Activated T-helper 1 cell treated with anti-CD3 and anti-CD28 coated beads, Interleukin-12 subunit alpha, Interleukin-12 subunit beta, Interleukin-2, Interleukin-4 antibody, amounts not matched to agents 30 ng/mL and 10 ng/mL and 1 ng/mL, durations not matched to agents 14 hours and 24 hours and 36 hours (primary cell): ENCODE data around the gene MZB1. TPM values are rescaled to one million over a fixed set of nuclear protein-coding genes. Genes with fewer than 3 reads are reported as not detected.
A peak's percentile ranks its signal among the peaks of the same experiment; 100 is the strongest.

Experiments
- DNase-seq: peaks from one replicate; pipeline ENCODE4 v3.0.0; 2021; ENCODE audit warnings: low spot score
- H3K27ac Mint-ChIP-seq: one replicate; pipeline ENCODE4 v1.8.0; 2021; ENCODE audit warnings: mild to moderate bottlenecking, mixed read lengths
- H3K27me3 Mint-ChIP-seq: one replicate; pipeline ENCODE4 v1.8.0; 2022; ENCODE audit warnings: mild to moderate bottlenecking, moderate library complexity, mixed read lengths; ENCODE audit not compliant: insufficient read depth
- H3K36me3 Mint-ChIP-seq: one replicate; pipeline ENCODE4 v1.8.0; 2021; ENCODE audit warnings: low read depth, mixed read lengths
- H3K4me1 Mint-ChIP-seq: one replicate; pipeline ENCODE4 v1.8.0; 2021; ENCODE audit warnings: low read depth, mixed read lengths
- H3K4me3 Mint-ChIP-seq: one replicate; pipeline ENCODE4 v1.8.0; 2021; ENCODE audit warnings: mild to moderate bottlenecking, moderate library complexity, mixed read lengths
- H3K9me3 Mint-ChIP-seq: one replicate; pipeline ENCODE4 v1.8.0; 2021; ENCODE audit warnings: mixed read lengths
- intact Hi-C: fragments of 100-400 bp; cut with micrococcal nuclease; formaldehyde crosslinking; loops from one replicate; pipeline ENCODE4 v1.15.1; 2024
- total RNA-seq: library from RNA; stranded (reverse); gene quantifications from 2 replicates; pipeline ENCODE4 v1.2.3, GENCODE V29; 2022

Gene MZB1
- total RNA-seq, 1 donor from 2014 or later = 38.8 TPM

- Mint-ChIP-seq H3K27me3 (no peaks in the 10 kb centered on the region), H3K4me3 (no peak overlapping the region), H3K36me3 (peaks cover 6% of the 10 kb centered on the region), H3K27ac (no peak overlapping the region), H3K9me3 (no peaks in the 10 kb centered on the region), H3K4me1 (peaks cover 52% of the 10 kb centered on the region)
- DNase-seq = no peak
- intact Hi-C loops = no loop called here
Measured at GRCh38 chr5:139406963-139407362, 17.2 kb upstream of the MZB1 start.

GRCh38 chr5:139404484-139404840, 14.7 kb upstream of the MZB1 start:
- no peaks in the 10 kb centered on the region for H3K9me3 Mint-ChIP-seq
- H3K27me3 Mint-ChIP-seq = no peaks in the 10 kb centered on the region
- peak overlapping the region; percentile 91 for H3K4me3 Mint-ChIP-seq
- peak overlapping the region; percentile 100 for H3K27ac Mint-ChIP-seq
- no peak for DNase-seq
- H3K4me1 Mint-ChIP-seq = peaks cover 42% of the 10 kb centered on the region
- intact Hi-C loops = loop anchor here (1.0 to 5.0 kb wide), 11 partner anchors 11 to 1072 kb away; partner anchors contain the start of genes CDC25C, DNAJC18, EGR1 and ETF1
- H3K36me3 Mint-ChIP-seq = peaks cover 3% of the 10 kb centered on the region

- no peaks in the 10 kb centered on the region for H3K9me3 Mint-ChIP-seq
- H3K4me3 Mint-ChIP-seq = peak within 1 kb of the TSS; percentile 91
Measured at GRCh38 chr5:139403787-139404483, 14.2 kb upstream of the MZB1 start, which contains the start of gene SPATA24. SPATA24 (minus strand) TSS chr5:139404089; CDS start chr5:139404060, 29 bp downstream.

GRCh38 chr5:139403418-139403786, 13.7 kb upstream of the MZB1 start:
- Mint-ChIP-seq H3K27me3 (no peaks in the 10 kb centered on the region), H3K9me3 (no peaks in the 10 kb centered on the region), H3K4me3 (peak overlapping the region; percentile 91), H3K36me3 (peaks cover 3% of the 10 kb centered on the region), H3K4me1 (peaks cover 47% of the 10 kb centered on the region), H3K27ac (peak overlapping the region; percentile 100)
- intact Hi-C loops = loop anchor here (1.0 to 5.0 kb wide), 3 partner anchors 936 to 1071 kb away; partner anchors contain the start of genes CDC25C, EGR1 and REEP2
- DNase-seq = no peak

More at GRCh38 chr5:139403787-139404483, 14.2 kb upstream of the MZB1 start, which contains the start of gene SPATA24:
- intact Hi-C loops = loop anchor here (1.0 to 5.0 kb wide), 12 partner anchors 11 to 1072 kb away; partner anchors contain the start of genes CDC25C, DNAJC18, EGR1 and ETF1
- H3K36me3 Mint-ChIP-seq = peaks cover 3% of the 10 kb centered on the region
- peak; percentile 98 for DNase-seq
- no peaks in the 10 kb centered on the region for H3K27me3 Mint-ChIP-seq
- H3K4me1 Mint-ChIP-seq = peaks cover 47% of the 10 kb centered on the region
- H3K27ac Mint-ChIP-seq = peak within 1 kb of the TSS; percentile 100

GRCh38 chr5:139402561-139403158, 12.9 kb upstream of the MZB1 start:
- DNase-seq = no peak
- Mint-ChIP-seq H3K4me1 (peaks cover 43% of the 10 kb centered on the region), H3K27me3 (no peaks in the 10 kb centered on the region), H3K4me3 (peak overlapping the region; percentile 91), H3K27ac (peak overlapping the region; percentile 100), H3K36me3 (peaks cover 1% of the 10 kb centered on the region), H3K9me3 (no peaks in the 10 kb centered on the region)
- intact Hi-C loops = loop anchor here (1.0 to 5.0 kb wide), 3 partner anchors 935 to 1070 kb away; partner anchors contain the start of genes CDC25C, EGR1 and REEP2

GRCh38 chr5:139401546-139401945, 11.8 kb upstream of the MZB1 start:
- intact Hi-C loops = loop anchor here (5.0 kb wide), 2 partner anchors 934 to 1069 kb away; partner anchors contain the start of genes CDC25C and EGR1
- H3K36me3 Mint-ChIP-seq = peaks cover 6% of the 10 kb centered on the region
- no peaks in the 10 kb centered on the region for H3K9me3 Mint-ChIP-seq
- no peak overlapping the region for H3K4me3 Mint-ChIP-seq
- peaks cover 43% of the 10 kb centered on the region for H3K4me1 Mint-ChIP-seq
- DNase-seq = no peak
- no peaks in the 10 kb centered on the region for H3K27me3 Mint-ChIP-seq
- H3K27ac Mint-ChIP-seq = no peak overlapping the region

- H3K27me3 Mint-ChIP-seq = no peaks in the 10 kb centered on the region
- intact Hi-C loops = loop anchor here (5.0 kb wide), 2 partner anchors 932 to 1067 kb away; partner anchors contain the start of genes CDC25C and EGR1
Measured at GRCh38 chr5:139399501-139400121, 9.9 kb upstream of the MZB1 start.

GRCh38 chr5:139397921-139398320, 8.2 kb upstream of the MZB1 start:
- peaks cover 36% of the 10 kb centered on the region for H3K4me1 Mint-ChIP-seq
- H3K27ac Mint-ChIP-seq = peak overlapping the region; percentile 31
- peaks cover 9% of the 10 kb centered on the region for H3K36me3 Mint-ChIP-seq
- no peaks in the 10 kb centered on the region for H3K27me3 Mint-ChIP-seq
- H3K9me3 Mint-ChIP-seq = no peaks in the 10 kb centered on the region
- H3K4me3 Mint-ChIP-seq = no peak overlapping the region
- intact Hi-C loops = no loop called here
- no peak for DNase-seq

More at GRCh38 chr5:139399501-139400121, 9.9 kb upstream of the MZB1 start:
- Mint-ChIP-seq H3K9me3 (no peaks in the 10 kb centered on the region), H3K4me3 (no peak overlapping the region), H3K36me3 (peaks cover 9% of the 10 kb centered on the region), H3K27ac (peak overlapping the region; percentile 24), H3K4me1 (peaks cover 53% of the 10 kb centered on the region)
- DNase-seq = no peak

GRCh38 chr5:139396691-139397090, 7.0 kb upstream of the MZB1 start:
- H3K36me3 Mint-ChIP-seq = peaks cover 11% of the 10 kb centered on the region
- H3K27me3 Mint-ChIP-seq = no peaks in the 10 kb centered on the region
- no peak for DNase-seq
- H3K4me3 Mint-ChIP-seq = peak overlapping the region; percentile 53
- H3K4me1 Mint-ChIP-seq = peaks cover 33% of the 10 kb centered on the region
- H3K9me3 Mint-ChIP-seq = no peaks in the 10 kb centered on the region
- intact Hi-C loops = no loop called here
- H3K27ac Mint-ChIP-seq = peak overlapping the region; percentile 54

- DNase-seq = no peak
- Mint-ChIP-seq H3K36me3 (peaks cover 12% of the 10 kb centered on the region), H3K27ac (no peak overlapping the region), H3K4me1 (peaks cover 39% of the 10 kb centered on the region), H3K9me3 (no peaks in the 10 kb centered on the region), H3K27me3 (no peaks in the 10 kb centered on the region), H3K4me3 (peak overlapping the region; percentile 77)
- intact Hi-C loops = no loop called here
Measured at GRCh38 chr5:139395844-139396640, 6.3 kb upstream of the MZB1 start.

- no peak for DNase-seq
- Mint-ChIP-seq H3K4me1 (peaks cover 50% of the 10 kb centered on the region), H3K36me3 (peaks cover 12% of the 10 kb centered on the region), H3K27me3 (no peaks in the 10 kb centered on the region), H3K27ac (no peak within 1 kb of the TSS), H3K4me3 (peak within 1 kb of the TSS; percentile 96), H3K9me3 (no peaks in the 10 kb centered on the region)
- intact Hi-C loops = loop anchor here (5.0 kb wide), 2 partner anchors 198 to 712 kb away; partner anchors contain the start of gene SIL1
Measured at GRCh38 chr5:139394654-139395566, 5.2 kb upstream of the MZB1 start, which contains the start of gene PROB1. PROB1 (minus strand) TSS chr5:139395104; CDS start chr5:139395081, 23 bp downstream.
